NT2/D1 (cell line): ENCODE data around the gene POLR3F.

ENCODE experiments used
- SUZ12 ChIP-seq: IDR thresholded peaks from 2 replicates; pipeline ENCODE4 v1.6.1; 2011; ENCODE audit not compliant: insufficient read length, insufficient read depth; ENCODE audit errors: extremely low read depth
- YY1 ChIP-seq: IDR thresholded peaks from 2 replicates; pipeline ENCODE4 v1.6.1; 2011; ENCODE audit not compliant: insufficient read length, insufficient read depth
- ZNF274 ChIP-seq: IDR thresholded peaks from 2 replicates; pipeline ENCODE4 v1.6.1; 2011; ENCODE audit warnings: mild to moderate bottlenecking, low read depth, low read length

- no peak for TF ChIP-seq ZNF274
- no peak for TF ChIP-seq SUZ12
- no peak for TF ChIP-seq YY1
These were observed 65.4 kb downstream of the POLR3F start for GRCh38 chr20:18532626-18533025.
